ENCODE data around the gene ATE1.
"Not testable (repeated sequence)": the region's sequence is repeated elsewhere in the genome, so short reads cannot be mapped to it uniquely, and the experiment has no call there.

ATE1 gene

DNA sequence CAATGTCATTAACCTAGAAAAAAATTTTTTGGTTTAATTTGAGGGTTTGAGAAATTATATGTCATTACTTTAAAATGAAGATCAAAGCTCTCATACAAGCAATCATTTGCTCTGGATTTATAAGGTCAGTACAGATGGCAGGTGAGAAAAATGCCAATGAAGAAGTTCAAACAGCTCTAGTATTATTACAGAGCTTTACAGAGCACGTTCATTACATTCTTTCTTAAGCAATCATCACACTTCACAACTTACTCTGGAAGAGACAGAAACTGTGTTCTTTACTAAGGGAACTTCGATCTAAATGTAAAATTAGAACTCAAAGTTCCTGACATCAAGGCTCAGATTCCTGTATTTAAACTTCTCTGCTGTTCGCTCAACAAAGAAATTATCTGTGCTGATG is 153.4 kb downstream of the ATE1 start:
- no peak for DNase-seq (ENCODE audit: low read depth, low spot score)
- no peaks in the 10 kb centered on the region for H3K9me3 ChIP-seq (ENCODE audit: control insufficient read depth, insufficient read depth, low read length)
- H3K27me3 ChIP-seq (ENCODE audit: control insufficient read depth, insufficient read depth, low read length), result no peaks in the 10 kb centered on the region
- no peaks in the 10 kb centered on the region for H3K36me3 ChIP-seq (ENCODE audit: control insufficient read depth, insufficient read depth, low read length)
- no peak overlapping the region for H3K4me3 ChIP-seq (ENCODE audit: low read length)
- no CpG with 5 or more reads among the region's 3 CpGs for WGBS (ENCODE audit: insufficient coverage, insufficient read length)
- no peaks in the 10 kb centered on the region; the same call in 1 of the 2 replicates for H3K4me1 ChIP-seq (ENCODE audit: control insufficient read depth, insufficient read depth, low read length)
- H3K27ac ChIP-seq (ENCODE audit: low read length), result no peak overlapping the region

DNA sequence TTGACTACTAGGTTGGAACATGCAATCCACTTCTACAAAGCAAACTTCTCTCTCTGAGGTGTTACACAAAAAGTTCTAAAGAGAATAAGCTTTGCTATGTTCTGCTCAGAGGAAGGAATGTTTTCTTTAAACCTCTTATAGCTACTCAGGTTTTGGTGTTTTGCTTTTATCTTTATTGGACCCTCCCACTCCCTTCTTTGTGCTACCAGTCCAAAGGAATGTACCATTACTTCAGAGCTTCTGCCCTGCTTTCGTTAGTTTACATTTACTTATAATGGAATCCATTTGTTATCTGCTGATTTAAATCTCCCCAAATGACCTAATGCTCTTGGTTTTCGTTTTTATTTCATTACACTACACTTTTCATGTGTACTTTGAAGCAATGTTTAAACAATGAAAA is 154.9 kb downstream of the ATE1 start:
- no peaks in the 10 kb centered on the region for H3K9me3 ChIP-seq (ENCODE audit: control insufficient read depth, insufficient read depth, low read length)
- WGBS (ENCODE audit: insufficient coverage, insufficient read length), result no CpG with 5 or more reads among the region's 2 CpGs
- H3K36me3 ChIP-seq (ENCODE audit: control insufficient read depth, insufficient read depth, low read length), result no peaks in the 10 kb centered on the region
- no peak for DNase-seq (ENCODE audit: low read depth, low spot score)
- H3K27ac ChIP-seq (ENCODE audit: low read length), result no peak overlapping the region
- no peaks in the 10 kb centered on the region; the same call in 1 of the 2 replicates for H3K4me1 ChIP-seq (ENCODE audit: control insufficient read depth, insufficient read depth, low read length)
- no peaks in the 10 kb centered on the region for H3K27me3 ChIP-seq (ENCODE audit: control insufficient read depth, insufficient read depth, low read length)
- H3K4me3 ChIP-seq (ENCODE audit: low read length), result no peak overlapping the region

DNA sequence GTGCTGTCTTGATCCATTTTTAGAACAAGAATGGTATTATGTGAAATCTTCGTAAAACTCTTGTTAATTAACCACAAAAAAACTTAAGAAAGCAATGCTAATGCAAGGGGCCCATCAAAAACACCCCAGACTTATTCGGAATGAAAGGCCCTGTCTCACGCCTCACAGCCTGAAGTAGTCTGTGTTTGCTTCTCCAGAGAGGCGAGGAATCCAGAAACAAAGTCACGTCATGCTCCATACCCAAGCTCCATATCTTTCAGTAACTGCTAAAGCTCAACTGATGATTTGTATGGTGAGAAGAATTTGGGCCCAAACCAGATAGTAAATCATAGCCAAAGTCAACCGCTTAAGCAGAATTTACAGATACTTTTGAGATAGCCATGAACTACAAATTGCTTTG is 155.4 kb downstream of the ATE1 start:
- H3K27ac ChIP-seq (ENCODE audit: low read length), result no peak overlapping the region
- H3K4me1 ChIP-seq (ENCODE audit: control insufficient read depth, insufficient read depth, low read length), result no peaks in the 10 kb centered on the region; the same call in 1 of the 2 replicates
- DNase-seq (ENCODE audit: low read depth, low spot score), result no peak
- no CpG with 5 or more reads among the region's 6 CpGs for WGBS (ENCODE audit: insufficient coverage, insufficient read length)
- H3K27me3 ChIP-seq (ENCODE audit: control insufficient read depth, insufficient read depth, low read length), result no peaks in the 10 kb centered on the region
- no peak overlapping the region for H3K4me3 ChIP-seq (ENCODE audit: low read length)
- no peaks in the 10 kb centered on the region for H3K9me3 ChIP-seq (ENCODE audit: control insufficient read depth, insufficient read depth, low read length)
- no peaks in the 10 kb centered on the region for H3K36me3 ChIP-seq (ENCODE audit: control insufficient read depth, insufficient read depth, low read length)

DNA sequence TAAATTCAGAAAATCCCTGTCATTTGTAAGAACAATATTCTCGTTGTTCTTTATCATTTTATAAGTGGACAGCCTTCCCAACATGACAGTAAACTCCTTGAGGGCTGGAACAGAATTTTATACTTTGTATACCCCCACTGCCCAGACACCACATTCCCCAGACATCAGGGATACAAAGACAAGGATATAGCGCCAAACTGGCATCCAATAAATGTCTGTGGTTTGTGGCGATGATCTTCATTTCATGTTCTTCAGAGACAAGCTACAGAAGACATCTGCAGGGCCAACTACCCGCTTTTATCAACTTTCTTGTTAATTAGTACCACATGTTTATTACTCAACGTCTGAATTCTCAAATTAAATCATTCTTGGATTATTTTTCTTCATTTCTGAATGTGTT is 155.9 kb downstream of the ATE1 start:
- no peaks in the 10 kb centered on the region for H3K9me3 ChIP-seq (ENCODE audit: control insufficient read depth, insufficient read depth, low read length)
- no peak overlapping the region for H3K4me3 ChIP-seq (ENCODE audit: low read length)
- no peaks in the 10 kb centered on the region for H3K27me3 ChIP-seq (ENCODE audit: control insufficient read depth, insufficient read depth, low read length)
- WGBS (ENCODE audit: insufficient coverage, insufficient read length), result no CpG with 5 or more reads among the region's 5 CpGs
- DNase-seq (ENCODE audit: low read depth, low spot score), result no peak
- H3K4me1 ChIP-seq (ENCODE audit: control insufficient read depth, insufficient read depth, low read length), result no peaks in the 10 kb centered on the region; the same call in 1 of the 2 replicates
- H3K27ac ChIP-seq (ENCODE audit: low read length), result no peak overlapping the region
- H3K36me3 ChIP-seq (ENCODE audit: control insufficient read depth, insufficient read depth, low read length), result no peaks in the 10 kb centered on the region

DNA sequence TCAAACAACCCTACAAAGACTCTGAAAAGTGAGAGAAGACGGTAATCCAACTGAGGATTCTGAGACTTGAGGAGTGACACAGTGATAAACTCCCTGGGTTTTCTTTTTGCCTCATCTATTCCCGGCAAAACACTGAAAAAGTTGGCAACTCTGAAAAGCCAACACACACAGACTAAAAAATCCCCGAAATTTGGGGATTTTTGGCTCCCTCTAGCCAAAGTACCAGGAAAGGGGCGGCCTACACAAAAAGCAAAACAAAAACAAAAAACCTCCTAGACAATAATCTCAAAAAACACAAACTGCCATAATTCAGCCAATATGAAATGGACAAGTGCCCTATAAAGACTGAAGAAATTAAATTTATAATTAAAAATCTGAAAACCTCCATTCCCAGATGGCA is 161.4 kb downstream of the ATE1 start:
- WGBS (ENCODE audit: insufficient coverage, insufficient read length), result no CpG with 5 or more reads among the region's 4 CpGs
- no peaks in the 10 kb centered on the region for H3K36me3 ChIP-seq (ENCODE audit: control insufficient read depth, insufficient read depth, low read length)

DNA sequence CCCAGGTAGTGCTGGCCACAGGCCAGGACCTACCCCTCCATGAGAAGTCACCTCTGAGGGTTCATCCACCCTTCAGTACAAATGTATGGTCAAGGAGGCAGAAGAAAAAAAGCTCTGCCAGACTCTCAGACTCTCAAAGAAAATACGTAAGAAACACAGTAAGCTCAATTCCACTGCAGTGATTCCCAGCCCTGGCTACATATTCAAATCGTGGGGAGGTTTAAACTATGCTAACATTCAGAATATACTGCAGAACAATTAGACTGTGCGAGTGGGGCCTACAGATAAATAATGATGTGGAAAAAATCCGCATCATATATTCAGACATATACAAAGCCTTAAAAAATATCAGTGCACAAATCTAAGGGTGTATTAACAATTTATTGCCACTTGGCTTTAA is 162.6 kb downstream of the ATE1 start:
- Histone ChIP-seq H3K4me1 (ENCODE audit: control insufficient read depth, insufficient read depth, low read length) (no peaks in the 10 kb centered on the region), H3K36me3 (ENCODE audit: control insufficient read depth, insufficient read depth, low read length) (no peaks in the 10 kb centered on the region), H3K4me3 (ENCODE audit: low read length) (no peak overlapping the region), H3K27me3 (ENCODE audit: control insufficient read depth, insufficient read depth, low read length) (no peaks in the 10 kb centered on the region), H3K9me3 (ENCODE audit: control insufficient read depth, insufficient read depth, low read length) (no peaks in the 10 kb centered on the region), H3K27ac (ENCODE audit: low read length) (no peak overlapping the region)
- no peak for DNase-seq (ENCODE audit: low read depth, low spot score)
- no CpG with 5 or more reads among the region's 4 CpGs for WGBS (ENCODE audit: insufficient coverage, insufficient read length)

More for the DNA sequence above, 161.4 kb downstream of the ATE1 start:
- no peak overlapping the region for H3K4me3 ChIP-seq (ENCODE audit: low read length)
- no peak for DNase-seq (ENCODE audit: low read depth, low spot score)
- H3K4me1 ChIP-seq (ENCODE audit: control insufficient read depth, insufficient read depth, low read length), result no peaks in the 10 kb centered on the region
- no peak overlapping the region for H3K27ac ChIP-seq (ENCODE audit: low read length)
- H3K27me3 ChIP-seq (ENCODE audit: control insufficient read depth, insufficient read depth, low read length), result no peaks in the 10 kb centered on the region
- no peaks in the 10 kb centered on the region for H3K9me3 ChIP-seq (ENCODE audit: control insufficient read depth, insufficient read depth, low read length)

DNA sequence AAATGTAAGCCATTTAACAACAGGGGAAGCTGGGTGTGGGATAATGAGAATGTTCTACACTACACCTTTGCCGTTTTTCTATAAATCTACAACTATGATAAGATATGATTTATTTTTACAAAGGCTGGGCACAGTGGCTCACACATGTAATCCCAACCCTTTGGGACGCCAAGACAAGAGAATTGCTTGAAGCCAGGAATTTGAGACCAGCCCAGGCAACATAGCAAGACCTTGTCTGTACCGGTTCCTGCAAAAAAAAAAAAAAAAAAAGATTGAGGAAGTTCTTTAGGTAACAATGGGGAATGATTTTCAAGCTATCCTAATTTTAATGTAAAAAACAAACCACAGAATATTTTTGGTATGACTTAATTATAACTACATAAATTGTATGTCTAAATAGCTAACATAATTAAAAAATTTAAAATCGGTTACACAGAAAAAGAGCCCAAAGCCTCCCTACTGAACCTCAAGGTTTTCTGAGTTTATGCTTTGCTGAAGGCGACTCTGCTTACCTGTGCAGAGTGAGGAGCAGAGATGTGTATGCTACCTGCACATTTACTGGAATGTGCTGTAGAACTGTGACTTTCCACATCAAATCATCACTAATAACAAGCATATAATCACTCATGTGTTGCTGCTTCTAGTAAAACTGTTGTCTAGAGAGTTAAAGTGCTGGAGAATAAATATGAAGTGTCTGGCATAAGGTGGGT is 163.4 kb downstream of the ATE1 start:
- no peak for DNase-seq (ENCODE audit: low read depth, low spot score)
- Histone ChIP-seq H3K9me3 (ENCODE audit: control insufficient read depth, insufficient read depth, low read length) (no peaks in the 10 kb centered on the region), H3K27ac (ENCODE audit: low read length) (no peak overlapping the region), H3K4me3 (ENCODE audit: low read length) (no peak overlapping the region), H3K4me1 (ENCODE audit: control insufficient read depth, insufficient read depth, low read length) (no peaks in the 10 kb centered on the region), H3K36me3 (ENCODE audit: control insufficient read depth, insufficient read depth, low read length) (no peaks in the 10 kb centered on the region), H3K27me3 (ENCODE audit: control insufficient read depth, insufficient read depth, low read length) (no peaks in the 10 kb centered on the region)
- no CpG with 5 or more reads among the region's 5 CpGs for WGBS (ENCODE audit: insufficient coverage, insufficient read length)

DNA sequence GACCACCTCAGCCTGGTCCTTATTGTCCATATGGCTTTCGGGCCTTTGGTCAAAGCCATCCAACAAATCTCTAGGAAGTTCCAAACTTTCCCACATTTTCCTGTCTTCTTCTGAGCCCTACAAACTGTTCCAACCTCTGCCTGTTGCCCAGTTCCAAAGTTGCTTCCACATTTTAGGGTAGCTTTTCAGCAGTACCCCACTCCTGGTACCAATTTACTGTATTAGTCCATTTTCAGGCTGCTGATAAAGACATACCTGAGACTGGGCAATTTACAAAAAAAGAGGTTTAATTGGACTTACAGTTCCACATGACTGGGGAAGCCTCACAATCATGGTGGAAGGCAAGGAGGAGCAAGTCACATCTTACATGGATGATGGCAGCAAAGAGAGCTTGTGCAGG is 170.6 kb downstream of the ATE1 start:
- not testable (repeated sequence) for H3K27me3 ChIP-seq (ENCODE audit: control insufficient read depth, insufficient read depth, low read length); DNase-seq (ENCODE audit: low read depth, low spot score); H3K9me3 ChIP-seq (ENCODE audit: control insufficient read depth, insufficient read depth, low read length); H3K27ac ChIP-seq (ENCODE audit: low read length); H3K4me3 ChIP-seq (ENCODE audit: low read length); H3K36me3 ChIP-seq (ENCODE audit: control insufficient read depth, insufficient read depth, low read length); H3K4me1 ChIP-seq (ENCODE audit: control insufficient read depth, insufficient read depth, low read length)
- WGBS (ENCODE audit: insufficient coverage, insufficient read length), result no CpG with 5 or more reads among the region's 1 CpG

DNA sequence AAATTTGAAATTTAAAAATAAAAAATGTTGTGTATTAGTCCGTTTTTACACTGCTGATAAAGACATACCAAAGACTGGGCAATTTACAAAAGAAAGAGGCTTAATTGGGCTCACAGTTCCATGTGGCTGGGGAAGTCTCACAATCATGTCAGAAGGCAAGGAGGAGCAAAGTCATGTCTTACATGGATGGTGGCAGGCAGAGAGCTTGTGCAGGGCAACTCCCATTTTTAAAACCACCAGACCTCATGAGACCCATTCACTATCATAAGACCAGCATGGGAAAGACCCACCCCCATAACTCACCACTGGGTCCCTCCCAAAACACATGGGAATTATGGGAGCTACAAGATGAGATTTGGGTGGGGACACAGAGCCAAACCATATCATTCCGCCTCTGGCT is 172.3 kb downstream of the ATE1 start:
- no CpG with 5 or more reads among the region's 2 CpGs for WGBS (ENCODE audit: insufficient coverage, insufficient read length)
- not testable (repeated sequence) for H3K27ac ChIP-seq (ENCODE audit: low read length); H3K36me3 ChIP-seq (ENCODE audit: control insufficient read depth, insufficient read depth, low read length); H3K4me1 ChIP-seq (ENCODE audit: control insufficient read depth, insufficient read depth, low read length); H3K9me3 ChIP-seq (ENCODE audit: control insufficient read depth, insufficient read depth, low read length); H3K4me3 ChIP-seq (ENCODE audit: low read length); DNase-seq (ENCODE audit: low read depth, low spot score); H3K27me3 ChIP-seq (ENCODE audit: control insufficient read depth, insufficient read depth, low read length)

DNA sequence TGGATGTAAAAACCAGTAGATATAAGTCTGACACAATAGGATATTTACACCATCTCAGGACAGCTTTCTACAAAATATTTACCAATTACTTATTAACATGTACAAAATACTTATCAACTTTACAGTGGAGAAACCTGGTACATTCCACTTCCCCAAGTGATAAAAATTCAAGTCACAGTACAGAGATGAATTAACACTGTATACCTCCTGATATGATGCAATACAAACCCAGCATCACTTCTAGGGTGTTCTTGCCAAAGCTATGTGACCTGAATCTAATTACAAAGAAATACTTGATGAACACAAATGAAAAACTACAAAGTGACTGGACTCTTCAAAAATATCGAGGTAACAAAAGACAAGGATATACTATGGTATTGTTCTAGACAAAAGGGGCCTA is 173.2 kb downstream of the ATE1 start:
- WGBS (ENCODE audit: insufficient coverage, insufficient read length), result no CpG with 5 or more reads among the region's 1 CpG
- Histone ChIP-seq H3K4me3 (ENCODE audit: low read length) (no peak overlapping the region), H3K36me3 (ENCODE audit: control insufficient read depth, insufficient read depth, low read length) (no peaks in the 10 kb centered on the region), H3K4me1 (ENCODE audit: control insufficient read depth, insufficient read depth, low read length) (no peaks in the 10 kb centered on the region), H3K9me3 (ENCODE audit: control insufficient read depth, insufficient read depth, low read length) (peaks cover 1% of the 10 kb centered on the region), H3K27ac (ENCODE audit: low read length) (no peak overlapping the region), H3K27me3 (ENCODE audit: control insufficient read depth, insufficient read depth, low read length) (no peaks in the 10 kb centered on the region)
- DNase-seq (ENCODE audit: low read depth, low spot score), result no peak
